Measurements from ENCODE around the gene NXPE3.

DNA sequence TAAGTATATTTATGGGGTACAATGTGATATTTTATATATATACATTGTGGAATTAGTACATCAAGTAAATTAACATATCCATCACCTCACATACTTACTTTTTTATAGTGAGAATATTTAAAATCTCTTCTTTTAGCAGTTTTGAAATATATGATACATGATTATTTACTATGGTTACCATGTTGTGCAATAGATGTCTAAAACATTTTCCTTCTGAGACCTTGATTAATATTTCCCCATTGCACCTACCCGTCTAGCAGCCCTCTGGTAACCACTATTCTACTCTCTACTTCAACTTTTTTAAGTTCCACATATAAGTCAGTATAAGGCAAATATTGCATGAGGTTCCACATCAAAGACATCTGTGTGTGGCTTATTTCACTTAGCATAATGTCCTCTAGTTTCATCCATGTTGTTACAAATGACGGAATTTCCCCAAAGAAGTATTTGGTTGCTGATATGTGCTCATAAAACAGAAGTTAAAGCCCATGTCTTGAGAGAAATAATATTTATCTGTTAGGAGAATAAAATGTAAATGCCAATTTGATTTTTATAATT, 40.7 kb downstream of the NXPE3 start:
- TF ChIP-seq, protein P1, sequence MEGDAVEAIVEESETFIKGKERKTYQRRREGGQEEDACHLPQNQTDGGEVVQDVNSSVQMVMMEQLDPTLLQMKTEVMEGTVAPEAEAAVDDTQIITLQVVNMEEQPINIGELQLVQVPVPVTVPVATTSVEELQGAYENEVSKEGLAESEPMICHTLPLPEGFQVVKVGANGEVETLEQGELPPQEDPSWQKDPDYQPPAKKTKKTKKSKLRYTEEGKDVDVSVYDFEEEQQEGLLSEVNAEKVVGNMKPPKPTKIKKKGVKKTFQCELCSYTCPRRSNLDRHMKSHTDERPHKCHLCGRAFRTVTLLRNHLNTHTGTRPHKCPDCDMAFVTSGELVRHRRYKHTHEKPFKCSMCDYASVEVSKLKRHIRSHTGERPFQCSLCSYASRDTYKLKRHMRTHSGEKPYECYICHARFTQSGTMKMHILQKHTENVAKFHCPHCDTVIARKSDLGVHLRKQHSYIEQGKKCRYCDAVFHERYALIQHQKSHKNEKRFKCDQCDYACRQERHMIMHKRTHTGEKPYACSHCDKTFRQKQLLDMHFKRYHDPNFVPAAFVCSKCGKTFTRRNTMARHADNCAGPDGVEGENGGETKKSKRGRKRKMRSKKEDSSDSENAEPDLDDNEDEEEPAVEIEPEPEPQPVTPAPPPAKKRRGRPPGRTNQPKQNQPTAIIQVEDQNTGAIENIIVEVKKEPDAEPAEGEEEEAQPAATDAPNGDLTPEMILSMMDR (IDR thresholded peaks at IDR 0.05; ENCODE audit: insufficient read depth, low read length), result no peak
- TF ChIP-seq, protein P2, sequence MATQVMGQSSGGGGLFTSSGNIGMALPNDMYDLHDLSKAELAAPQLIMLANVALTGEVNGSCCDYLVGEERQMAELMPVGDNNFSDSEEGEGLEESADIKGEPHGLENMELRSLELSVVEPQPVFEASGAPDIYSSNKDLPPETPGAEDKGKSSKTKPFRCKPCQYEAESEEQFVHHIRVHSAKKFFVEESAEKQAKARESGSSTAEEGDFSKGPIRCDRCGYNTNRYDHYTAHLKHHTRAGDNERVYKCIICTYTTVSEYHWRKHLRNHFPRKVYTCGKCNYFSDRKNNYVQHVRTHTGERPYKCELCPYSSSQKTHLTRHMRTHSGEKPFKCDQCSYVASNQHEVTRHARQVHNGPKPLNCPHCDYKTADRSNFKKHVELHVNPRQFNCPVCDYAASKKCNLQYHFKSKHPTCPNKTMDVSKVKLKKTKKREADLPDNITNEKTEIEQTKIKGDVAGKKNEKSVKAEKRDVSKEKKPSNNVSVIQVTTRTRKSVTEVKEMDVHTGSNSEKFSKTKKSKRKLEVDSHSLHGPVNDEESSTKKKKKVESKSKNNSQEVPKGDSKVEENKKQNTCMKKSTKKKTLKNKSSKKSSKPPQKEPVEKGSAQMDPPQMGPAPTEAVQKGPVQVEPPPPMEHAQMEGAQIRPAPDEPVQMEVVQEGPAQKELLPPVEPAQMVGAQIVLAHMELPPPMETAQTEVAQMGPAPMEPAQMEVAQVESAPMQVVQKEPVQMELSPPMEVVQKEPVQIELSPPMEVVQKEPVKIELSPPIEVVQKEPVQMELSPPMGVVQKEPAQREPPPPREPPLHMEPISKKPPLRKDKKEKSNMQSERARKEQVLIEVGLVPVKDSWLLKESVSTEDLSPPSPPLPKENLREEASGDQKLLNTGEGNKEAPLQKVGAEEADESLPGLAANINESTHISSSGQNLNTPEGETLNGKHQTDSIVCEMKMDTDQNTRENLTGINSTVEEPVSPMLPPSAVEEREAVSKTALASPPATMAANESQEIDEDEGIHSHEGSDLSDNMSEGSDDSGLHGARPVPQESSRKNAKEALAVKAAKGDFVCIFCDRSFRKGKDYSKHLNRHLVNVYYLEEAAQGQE (IDR thresholded peaks at IDR 0.05; ENCODE audit: insufficient replicate concordance, low read depth), result no peak
- TF ChIP-seq POLR2AphosphoS5 (IDR thresholded peaks at IDR 0.05; ENCODE audit: low read depth) (no peak), GABPA (IDR thresholded peaks at IDR 0.05; ENCODE audit: low read depth) (no peak)

All from HL-60 (cell line).